Activated CD4-positive, alpha-beta T cell treated with anti-CD3 and anti-CD28 coated beads, Interleukin-2, amount 10 ng/mL, durations not matched to agents 24 days and 14 days (primary cell): Measurements from ENCODE around the gene CHST1. TPM values are rescaled to one million over a fixed set of nuclear protein-coding genes. Genes with fewer than 3 reads are reported as not detected.

Experiments used
- DNase-seq: peaks from one replicate; pipeline ENCODE4 v3.0.0; 2022
- H3K27ac Mint-ChIP-seq: one replicate; pipeline ENCODE4 v1.8.0; 2022; ENCODE audit warnings: mild to moderate bottlenecking, mixed read lengths
- H3K27me3 Mint-ChIP-seq: one replicate; pipeline ENCODE4 v1.8.0; 2022; ENCODE audit warnings: mixed read lengths
- H3K36me3 Mint-ChIP-seq: one replicate; pipeline ENCODE4 v1.8.0; 2022; ENCODE audit warnings: low read depth, mild to moderate bottlenecking, mixed read lengths
- H3K4me1 Mint-ChIP-seq: one replicate; pipeline ENCODE4 v1.8.0; 2021; ENCODE audit warnings: mixed read lengths
- H3K4me3 Mint-ChIP-seq: one replicate; pipeline ENCODE4 v1.8.0; 2022; ENCODE audit warnings: mild to moderate bottlenecking, moderate library complexity, mixed read lengths
- H3K9me3 Mint-ChIP-seq: one replicate; pipeline ENCODE4 v1.8.0; 2021; ENCODE audit warnings: mixed read lengths
- intact Hi-C: fragments of 100-400 bp; cut with micrococcal nuclease; formaldehyde crosslinking; loops from one replicate; pipeline ENCODE4 v1.15.1; 2023
- total RNA-seq: library from RNA; stranded (reverse); gene quantifications from 2 replicates; pipeline ENCODE4 v1.2.3, GENCODE V29; 2022

CHST1 gene
- total RNA-seq, 1 donor from 2014 or later: 0.28 TPM

GRCh38 chr11:45684440-45684839 lies 19.0 kb upstream of the CHST1 start:
- no peak overlapping the region for H3K4me3 Mint-ChIP-seq
- intact Hi-C loops: no loop called here
- H3K4me1 Mint-ChIP-seq: no peaks in the 10 kb centered on the region
- H3K27me3 Mint-ChIP-seq: peaks cover 15% of the 10 kb centered on the region
- H3K36me3 Mint-ChIP-seq: no peaks in the 10 kb centered on the region
- no peak for DNase-seq
- no peaks in the 10 kb centered on the region for H3K9me3 Mint-ChIP-seq
- no peak overlapping the region for H3K27ac Mint-ChIP-seq

GRCh38 chr11:45683271-45684058 lies 18.0 kb upstream of the CHST1 start:
- peaks cover 11% of the 10 kb centered on the region for H3K27me3 Mint-ChIP-seq
- no peaks in the 10 kb centered on the region for H3K9me3 Mint-ChIP-seq
- H3K27ac Mint-ChIP-seq: no peak overlapping the region
- H3K4me3 Mint-ChIP-seq: no peak overlapping the region
- no peaks in the 10 kb centered on the region for H3K4me1 Mint-ChIP-seq
- intact Hi-C loops: no loop called here
- DNase-seq: no peak
- no peaks in the 10 kb centered on the region for H3K36me3 Mint-ChIP-seq

GRCh38 chr11:45679806-45680205 lies 14.4 kb upstream of the CHST1 start:
- DNase-seq: no peak
- intact Hi-C loops: no loop called here
- Mint-ChIP-seq H3K9me3 (no peaks in the 10 kb centered on the region), H3K4me1 (no peaks in the 10 kb centered on the region), H3K27me3 (no peaks in the 10 kb centered on the region), H3K27ac (no peak overlapping the region), H3K36me3 (no peaks in the 10 kb centered on the region), H3K4me3 (no peak overlapping the region)

GRCh38 chr11:45678976-45679375 lies 13.6 kb upstream of the CHST1 start:
- no peaks in the 10 kb centered on the region for H3K27me3 Mint-ChIP-seq
- no peak for DNase-seq
- H3K4me1 Mint-ChIP-seq: no peaks in the 10 kb centered on the region
- H3K4me3 Mint-ChIP-seq: no peak overlapping the region
- H3K36me3 Mint-ChIP-seq: no peaks in the 10 kb centered on the region
- no peaks in the 10 kb centered on the region for H3K9me3 Mint-ChIP-seq
- H3K27ac Mint-ChIP-seq: no peak overlapping the region
- intact Hi-C loops: no loop called here

- intact Hi-C loops: no loop called here
- no peak overlapping the region for H3K4me3 Mint-ChIP-seq
- no peak for DNase-seq
- no peaks in the 10 kb centered on the region for H3K9me3 Mint-ChIP-seq
- no peaks in the 10 kb centered on the region for H3K36me3 Mint-ChIP-seq
- no peaks in the 10 kb centered on the region for H3K27me3 Mint-ChIP-seq
- H3K4me1 Mint-ChIP-seq: no peaks in the 10 kb centered on the region
- no peak overlapping the region for H3K27ac Mint-ChIP-seq
Observed at GRCh38 chr11:45677770-45678512, 12.5 kb upstream of the CHST1 start.

- no peaks in the 10 kb centered on the region for H3K4me1 Mint-ChIP-seq
- H3K9me3 Mint-ChIP-seq: no peaks in the 10 kb centered on the region
- no peak overlapping the region for H3K27ac Mint-ChIP-seq
- DNase-seq: no peak
- intact Hi-C loops: no loop called here
- H3K27me3 Mint-ChIP-seq: no peaks in the 10 kb centered on the region
- H3K4me3 Mint-ChIP-seq: no peak overlapping the region
- H3K36me3 Mint-ChIP-seq: no peaks in the 10 kb centered on the region
Observed at GRCh38 chr11:45676522-45677095, 11.2 kb upstream of the CHST1 start.

- H3K36me3 Mint-ChIP-seq: no peaks in the 10 kb centered on the region
- H3K4me1 Mint-ChIP-seq: no peaks in the 10 kb centered on the region
- no peak overlapping the region for H3K4me3 Mint-ChIP-seq
- H3K27ac Mint-ChIP-seq: no peak overlapping the region
- no peaks in the 10 kb centered on the region for H3K27me3 Mint-ChIP-seq
- intact Hi-C loops: no loop called here
- no peak for DNase-seq
- H3K9me3 Mint-ChIP-seq: no peaks in the 10 kb centered on the region
Observed at GRCh38 chr11:45675646-45676045, 10.2 kb upstream of the CHST1 start.

GRCh38 chr11:45674481-45675190 lies 9.2 kb upstream of the CHST1 start:
- intact Hi-C loops: no loop called here
- H3K27ac Mint-ChIP-seq: no peak overlapping the region
- no peak overlapping the region for H3K4me3 Mint-ChIP-seq
- H3K4me1 Mint-ChIP-seq: no peaks in the 10 kb centered on the region
- no peak for DNase-seq
- H3K9me3 Mint-ChIP-seq: no peaks in the 10 kb centered on the region
- no peaks in the 10 kb centered on the region for H3K36me3 Mint-ChIP-seq
- no peaks in the 10 kb centered on the region for H3K27me3 Mint-ChIP-seq

- no peaks in the 10 kb centered on the region for H3K36me3 Mint-ChIP-seq
- H3K4me3 Mint-ChIP-seq: no peak overlapping the region
- H3K4me1 Mint-ChIP-seq: no peaks in the 10 kb centered on the region
- intact Hi-C loops: no loop called here
- no peak overlapping the region for H3K27ac Mint-ChIP-seq
- no peak for DNase-seq
- H3K27me3 Mint-ChIP-seq: peaks cover 7% of the 10 kb centered on the region
- no peaks in the 10 kb centered on the region for H3K9me3 Mint-ChIP-seq
Observed at GRCh38 chr11:45673441-45673840, 8.0 kb upstream of the CHST1 start.

- no peaks in the 10 kb centered on the region for H3K4me1 Mint-ChIP-seq
- intact Hi-C loops: no loop called here
- peaks cover 14% of the 10 kb centered on the region for H3K27me3 Mint-ChIP-seq
- no peak for DNase-seq
- no peaks in the 10 kb centered on the region for H3K36me3 Mint-ChIP-seq
- H3K27ac Mint-ChIP-seq: no peak overlapping the region
- no peak overlapping the region for H3K4me3 Mint-ChIP-seq
- no peaks in the 10 kb centered on the region for H3K9me3 Mint-ChIP-seq
Observed at GRCh38 chr11:45672593-45672992, 7.2 kb upstream of the CHST1 start.

GRCh38 chr11:45671246-45672171 lies 6.1 kb upstream of the CHST1 start:
- no peaks in the 10 kb centered on the region for H3K4me1 Mint-ChIP-seq
- intact Hi-C loops: no loop called here
- no peaks in the 10 kb centered on the region for H3K9me3 Mint-ChIP-seq
- H3K4me3 Mint-ChIP-seq: no peak overlapping the region
- H3K27me3 Mint-ChIP-seq: peaks cover 25% of the 10 kb centered on the region
- H3K27ac Mint-ChIP-seq: no peak overlapping the region
- H3K36me3 Mint-ChIP-seq: no peaks in the 10 kb centered on the region
- no peak for DNase-seq

GRCh38 chr11:45670386-45671135 lies 5.1 kb upstream of the CHST1 start:
- no peak for DNase-seq
- peaks cover 32% of the 10 kb centered on the region for H3K27me3 Mint-ChIP-seq

More at GRCh38 chr11:45670386-45671135, 5.1 kb upstream of the CHST1 start:
- intact Hi-C loops: no loop called here
- Mint-ChIP-seq H3K27ac (no peak overlapping the region), H3K4me1 (no peaks in the 10 kb centered on the region), H3K9me3 (no peaks in the 10 kb centered on the region), H3K4me3 (no peak overlapping the region), H3K36me3 (no peaks in the 10 kb centered on the region)
